Stimulated activated naive CD8-positive, alpha-beta T cell treated with anti-CD3 and anti-CD28 coated beads, Interleukin-15, Interleukin-2, amounts not matched to agents 100 U/mL and 50 U/mL, for 24 hours (primary cell): ENCODE results near the gene ITGAL.
"Not testable (repeated sequence)": the region's sequence is repeated elsewhere in the genome, so short reads cannot be mapped to it uniquely, and the experiment has no call there.

ENCODE experiments used
- ATAC-seq: fragments of 150-1000 bp; cut with Tn5 transposase; one replicate; pipeline ENCODE4 v1.10.0; 2021
- DNase-seq: peaks from one replicate; pipeline ENCODE4 v3.0.0; 2021

Gene ITGAL

DNA sequence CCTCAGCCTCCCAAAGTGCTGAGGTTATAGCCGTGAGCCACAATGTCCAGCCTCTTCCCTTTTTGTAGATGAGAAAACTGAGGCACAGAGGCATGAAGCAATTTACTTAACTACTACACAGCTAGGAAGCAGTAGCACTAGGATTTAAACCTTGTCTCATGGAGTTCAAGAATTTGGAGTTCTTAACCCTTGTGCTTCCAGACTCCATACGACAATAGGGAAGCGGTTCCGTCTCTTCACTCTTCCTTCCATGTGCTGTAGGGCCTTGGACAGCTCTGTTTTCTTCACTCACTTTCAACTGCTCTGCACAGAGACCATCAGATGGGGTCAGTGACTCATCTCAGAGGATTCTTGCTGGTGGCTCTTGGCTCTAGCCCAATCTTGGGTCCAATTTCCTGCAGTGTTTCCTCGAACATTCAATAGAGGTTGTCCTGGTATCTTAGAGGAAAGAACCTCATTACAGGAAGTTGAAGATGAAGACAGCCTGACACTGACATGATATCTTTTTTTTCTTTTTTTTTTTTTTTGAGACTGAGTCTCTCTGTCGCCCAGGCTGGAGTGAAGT is 19.3 kb downstream of the ITGAL start:
- no peak for DNase-seq
- peak; percentile 62 for ATAC-seq

DNA sequence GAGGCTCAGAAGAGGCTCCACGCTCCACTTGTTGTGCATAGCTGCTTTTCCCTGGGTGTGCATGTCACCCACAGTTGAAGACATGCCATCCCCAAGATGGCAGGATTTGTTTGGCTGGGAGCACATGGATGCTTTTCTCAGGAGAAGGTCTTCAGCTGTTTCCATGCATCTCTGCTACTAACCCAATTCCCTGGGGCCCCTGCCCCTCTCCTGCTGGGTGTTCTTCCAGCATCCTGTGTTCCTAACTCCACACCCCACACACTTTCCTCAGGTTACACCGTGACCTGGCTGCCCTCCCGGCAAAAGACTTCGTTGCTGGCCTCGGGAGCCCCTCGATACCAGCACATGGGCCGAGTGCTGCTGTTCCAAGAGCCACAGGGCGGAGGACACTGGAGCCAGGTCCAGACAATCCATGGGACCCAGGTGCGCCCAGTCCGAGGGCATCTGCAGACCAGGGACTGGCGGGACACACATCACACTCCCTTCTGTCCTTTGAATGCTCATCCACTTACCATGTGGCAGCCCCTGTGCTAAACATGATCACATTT is 21.5 kb downstream of the ITGAL start:
- DNase-seq (no peak), ATAC-seq (no peak)

DNA sequence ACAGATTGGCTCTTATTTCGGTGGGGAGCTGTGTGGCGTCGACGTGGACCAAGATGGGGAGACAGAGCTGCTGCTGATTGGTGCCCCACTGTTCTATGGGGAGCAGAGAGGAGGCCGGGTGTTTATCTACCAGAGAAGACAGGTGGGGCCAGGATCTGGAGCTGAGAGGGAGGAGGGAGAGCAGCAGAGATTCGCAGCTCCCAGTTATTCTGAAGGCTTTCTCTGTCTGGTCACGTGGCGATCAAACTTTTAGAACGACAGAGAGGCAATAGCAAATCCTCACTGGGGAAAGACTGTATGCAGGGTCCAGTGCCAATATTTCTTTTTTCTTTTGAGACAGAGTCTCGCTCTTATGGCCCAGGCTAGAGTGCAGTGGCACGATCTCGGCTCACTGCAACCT is 22.2 kb downstream of the ITGAL start:
- ATAC-seq (no peak), DNase-seq (no peak)

DNA sequence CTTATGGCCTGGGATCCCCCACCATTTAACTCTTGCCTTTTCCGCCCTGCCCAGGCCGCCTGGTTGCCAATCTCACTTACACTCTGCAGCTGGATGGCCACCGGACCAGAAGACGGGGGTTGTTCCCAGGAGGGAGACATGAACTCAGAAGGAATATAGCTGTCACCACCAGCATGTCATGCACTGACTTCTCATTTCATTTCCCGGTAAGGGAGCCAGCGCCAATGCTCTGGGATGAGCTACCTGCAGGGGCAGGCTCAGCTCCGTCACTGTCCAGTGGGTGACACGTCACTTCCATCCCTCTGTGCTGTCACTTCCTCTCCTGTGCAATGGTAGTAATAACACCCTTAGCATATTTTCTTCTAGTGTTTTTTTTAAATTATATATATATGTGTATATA is 26.7 kb downstream of the ITGAL start:
- ATAC-seq (no peak), DNase-seq (no peak)

DNA sequence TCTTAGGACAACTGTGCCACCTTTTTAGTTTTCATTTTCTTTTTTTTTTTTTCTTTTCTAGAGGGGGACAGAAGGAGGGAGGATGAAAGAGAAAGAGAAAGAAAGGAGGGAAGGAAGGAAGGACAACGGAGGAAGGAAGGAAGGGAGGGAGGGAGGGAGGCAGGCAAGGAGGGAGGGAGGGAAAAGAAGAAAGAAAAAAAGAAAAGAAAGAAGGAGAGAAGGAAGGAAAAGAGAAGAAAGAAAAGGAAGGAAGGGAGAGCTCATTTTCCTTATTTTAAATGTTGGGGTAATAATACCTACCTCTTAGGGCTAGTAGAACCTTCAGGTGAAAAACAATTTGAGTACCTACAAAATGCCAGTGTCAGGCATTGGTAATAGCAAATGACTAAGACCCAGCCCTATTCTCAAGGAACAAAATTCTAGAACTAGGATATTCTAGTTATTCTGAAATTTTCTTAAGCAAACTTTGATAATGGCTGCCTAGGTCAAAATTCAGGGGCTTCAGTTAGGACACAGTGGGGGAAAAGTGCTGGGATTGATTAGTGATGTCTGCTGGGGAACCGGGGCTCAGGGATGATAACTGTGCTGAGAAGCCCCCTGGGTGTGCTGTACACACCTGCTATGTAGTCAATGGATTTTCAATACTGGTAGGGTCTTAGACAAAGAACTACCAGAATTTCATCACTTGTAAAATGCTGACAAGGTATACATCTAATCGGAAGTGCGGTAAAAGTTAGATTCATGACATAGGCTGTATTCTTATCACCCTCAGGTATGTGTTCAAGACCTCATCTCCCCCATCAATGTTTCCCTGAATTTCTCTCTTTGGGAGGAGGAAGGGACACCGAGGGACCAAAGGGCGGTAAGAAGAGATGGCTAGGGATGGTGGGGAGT is 31.1 kb downstream of the ITGAL start:
- no peak for DNase-seq
- no peak for ATAC-seq

DNA sequence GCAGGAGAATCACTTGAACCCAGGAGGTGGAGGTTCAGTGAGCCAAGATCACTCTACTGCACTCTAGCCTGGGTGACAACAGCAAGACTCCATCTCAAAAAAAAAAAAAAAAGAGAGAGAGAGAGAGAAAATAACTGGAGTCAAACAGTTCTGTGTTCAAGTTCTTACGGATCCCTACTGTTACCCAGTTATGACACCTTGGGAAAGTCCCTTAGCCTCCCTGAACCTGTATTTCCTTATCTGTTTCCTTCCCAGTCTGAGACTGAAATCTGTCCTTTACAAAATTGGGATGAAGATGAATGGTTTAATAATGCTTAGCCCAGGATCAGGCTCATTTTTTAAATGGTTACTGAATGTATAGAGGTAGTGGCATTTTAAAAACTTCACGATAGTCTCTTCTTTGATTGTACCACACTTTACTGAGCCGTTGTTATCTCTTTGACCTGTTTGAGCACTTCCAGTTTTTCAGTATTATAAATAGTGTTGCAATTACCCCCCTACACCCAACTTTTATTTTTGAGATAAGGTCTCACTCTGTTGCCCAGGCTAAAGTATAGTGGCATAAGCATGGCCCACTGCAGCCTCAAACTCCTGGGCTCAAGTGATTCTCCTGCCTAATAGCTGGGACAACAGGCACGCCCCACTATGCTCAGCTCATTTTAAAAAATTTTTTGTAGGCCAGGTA is 36.7 kb downstream of the ITGAL start:
- DNase-seq (no peak), ATAC-seq (no peak)

DNA sequence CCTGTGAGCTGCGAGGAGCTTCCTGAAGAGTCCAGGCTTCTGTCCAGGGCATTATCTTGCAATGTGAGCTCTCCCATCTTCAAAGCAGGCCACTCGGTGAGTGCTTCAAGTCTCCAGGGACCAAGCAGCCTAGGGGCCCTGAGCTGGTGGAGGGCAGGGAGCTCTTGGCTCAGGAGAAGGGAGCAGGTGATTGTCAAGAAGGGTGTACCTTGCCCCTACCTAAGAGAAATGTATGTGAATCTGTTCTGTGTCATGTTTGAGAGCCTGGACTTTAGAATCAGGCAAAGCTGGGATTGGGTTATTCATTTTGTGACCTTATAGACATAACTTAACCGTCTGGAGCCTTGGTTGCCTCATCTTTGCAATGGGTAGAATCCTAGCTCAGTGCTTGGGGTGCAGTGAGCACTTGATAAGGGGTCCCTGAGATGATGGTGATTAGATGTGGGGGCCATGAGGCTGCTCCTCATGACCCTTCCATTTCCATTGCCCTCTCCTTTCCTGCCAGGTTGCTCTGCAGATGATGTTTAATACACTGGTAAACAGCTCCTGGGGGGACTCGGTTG is 37.9 kb downstream of the ITGAL start:
- no peak for DNase-seq
- no peak for ATAC-seq

DNA sequence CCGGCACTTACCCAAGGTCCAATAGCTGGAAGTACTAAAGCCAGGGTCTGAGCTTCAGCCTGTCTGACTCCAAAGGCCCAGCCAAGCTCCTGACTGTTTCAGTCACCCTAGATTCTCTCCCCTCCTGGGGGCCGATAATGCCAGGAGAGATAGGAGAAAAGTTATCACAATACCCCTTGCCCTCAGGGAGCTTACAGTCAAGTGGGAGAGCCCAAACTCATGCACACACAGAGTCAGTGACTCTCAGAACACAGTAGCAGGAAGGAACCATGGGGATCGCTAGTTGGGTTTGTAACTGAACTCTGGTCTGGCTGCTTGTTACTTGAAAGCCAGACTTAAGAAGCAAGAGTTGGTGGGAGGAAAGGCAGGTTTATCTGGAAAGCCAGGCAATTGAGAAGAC is 39.0 kb downstream of the ITGAL start:
- DNase-seq (no peak), ATAC-seq (no peak)

DNA sequence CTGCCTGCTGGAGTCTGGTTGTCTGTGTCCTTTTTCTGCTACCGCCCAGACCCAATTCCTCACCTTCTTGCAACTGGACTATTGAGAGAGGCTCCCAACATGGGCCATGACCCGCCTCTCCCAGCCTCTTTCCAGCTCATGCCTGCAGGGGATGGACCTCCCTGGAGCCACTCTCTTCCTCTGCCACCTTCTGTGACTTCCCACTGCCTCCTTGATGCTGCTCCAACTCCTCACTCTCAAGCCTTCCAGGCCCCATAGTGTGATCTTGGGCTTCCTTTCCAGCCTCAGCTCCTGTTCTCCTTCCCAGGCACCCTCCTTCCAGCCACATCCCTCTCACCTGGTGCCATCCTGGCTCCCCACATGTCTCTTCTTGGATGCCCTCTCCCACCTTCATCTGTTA is 42.7 kb downstream of the ITGAL start:
- DNase-seq (no peak), ATAC-seq (no peak)

DNA sequence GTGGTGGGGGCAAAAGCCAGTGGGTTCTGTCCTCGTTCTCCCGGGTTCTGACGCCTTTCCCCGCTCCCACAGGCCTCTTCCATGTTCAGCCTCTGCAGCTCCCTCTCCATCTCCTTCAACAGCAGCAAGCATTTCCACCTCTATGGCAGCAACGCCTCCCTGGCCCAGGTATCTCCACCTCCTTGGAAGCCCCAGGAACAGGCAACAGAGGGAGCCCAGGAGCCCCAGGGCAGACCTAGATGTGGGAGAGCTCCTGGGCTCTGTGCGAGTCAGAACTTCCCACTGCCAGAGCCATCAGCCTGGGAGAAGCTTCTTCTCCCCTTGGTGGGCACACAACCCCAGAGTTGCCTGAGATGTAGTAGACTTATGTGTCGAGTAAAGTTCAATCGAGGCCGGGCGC is 46.0 kb downstream of the ITGAL start:
- no peak for DNase-seq
- ATAC-seq: no peak

DNA sequence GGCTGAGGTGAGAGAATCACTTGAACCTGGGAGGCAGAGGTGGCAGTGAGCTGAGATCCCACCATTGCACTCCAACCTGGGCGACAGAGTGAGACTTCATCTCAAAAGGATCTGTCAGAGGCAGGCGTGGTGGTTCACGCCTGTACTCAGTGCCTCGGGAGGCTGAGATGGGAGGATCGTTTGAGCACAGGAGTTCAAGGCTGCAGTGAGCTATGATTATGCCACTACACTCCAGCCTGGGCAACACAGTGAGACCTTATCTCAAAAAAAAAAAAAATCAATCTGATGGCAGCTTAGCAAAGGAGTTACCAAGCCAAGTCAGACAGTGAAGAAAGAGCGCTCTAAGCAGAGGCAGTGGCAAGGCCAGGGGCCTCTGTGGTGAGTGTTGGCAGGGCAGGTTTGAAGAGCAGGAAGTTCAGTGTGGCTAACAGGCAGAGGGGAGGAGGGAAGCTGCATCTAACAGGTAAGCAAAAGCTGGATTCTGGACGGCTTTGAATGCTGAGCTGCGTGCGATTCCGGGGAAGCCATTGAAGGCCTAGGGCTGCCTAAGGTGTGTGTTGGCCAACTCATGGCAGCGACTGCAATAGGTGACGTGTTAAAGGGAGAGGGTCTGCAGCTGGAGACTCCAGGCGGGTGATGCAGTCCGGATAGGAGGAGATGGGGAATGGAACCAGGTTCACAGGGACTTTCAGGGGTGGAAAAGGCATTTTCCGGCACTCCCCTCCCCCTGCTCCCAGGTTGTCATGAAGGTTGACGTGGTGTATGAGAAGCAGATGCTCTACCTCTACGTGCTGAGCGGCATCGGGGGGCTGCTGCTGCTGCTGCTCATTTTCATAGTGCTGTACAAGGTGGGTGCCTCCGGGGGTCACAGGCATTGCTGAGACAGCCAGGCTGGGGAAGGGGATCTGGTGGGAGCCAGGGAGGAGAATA is 46.8 kb downstream of the ITGAL start:
- DNase-seq (no peak), ATAC-seq (no peak)

DNA sequence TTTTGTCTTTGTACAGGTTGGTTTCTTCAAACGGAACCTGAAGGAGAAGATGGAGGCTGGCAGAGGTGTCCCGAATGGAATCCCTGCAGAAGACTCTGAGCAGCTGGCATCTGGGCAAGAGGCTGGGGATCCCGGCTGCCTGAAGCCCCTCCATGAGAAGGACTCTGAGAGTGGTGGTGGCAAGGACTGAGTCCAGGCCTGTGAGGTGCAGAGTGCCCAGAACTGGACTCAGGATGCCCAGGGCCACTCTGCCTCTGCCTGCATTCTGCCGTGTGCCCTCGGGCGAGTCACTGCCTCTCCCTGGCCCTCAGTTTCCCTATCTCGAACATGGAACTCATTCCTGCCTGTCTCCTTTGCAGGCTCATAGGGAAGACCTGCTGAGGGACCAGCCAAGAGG is 48.9 kb downstream of the ITGAL start:
- DNase-seq: no peak
- no peak for ATAC-seq

DNA sequence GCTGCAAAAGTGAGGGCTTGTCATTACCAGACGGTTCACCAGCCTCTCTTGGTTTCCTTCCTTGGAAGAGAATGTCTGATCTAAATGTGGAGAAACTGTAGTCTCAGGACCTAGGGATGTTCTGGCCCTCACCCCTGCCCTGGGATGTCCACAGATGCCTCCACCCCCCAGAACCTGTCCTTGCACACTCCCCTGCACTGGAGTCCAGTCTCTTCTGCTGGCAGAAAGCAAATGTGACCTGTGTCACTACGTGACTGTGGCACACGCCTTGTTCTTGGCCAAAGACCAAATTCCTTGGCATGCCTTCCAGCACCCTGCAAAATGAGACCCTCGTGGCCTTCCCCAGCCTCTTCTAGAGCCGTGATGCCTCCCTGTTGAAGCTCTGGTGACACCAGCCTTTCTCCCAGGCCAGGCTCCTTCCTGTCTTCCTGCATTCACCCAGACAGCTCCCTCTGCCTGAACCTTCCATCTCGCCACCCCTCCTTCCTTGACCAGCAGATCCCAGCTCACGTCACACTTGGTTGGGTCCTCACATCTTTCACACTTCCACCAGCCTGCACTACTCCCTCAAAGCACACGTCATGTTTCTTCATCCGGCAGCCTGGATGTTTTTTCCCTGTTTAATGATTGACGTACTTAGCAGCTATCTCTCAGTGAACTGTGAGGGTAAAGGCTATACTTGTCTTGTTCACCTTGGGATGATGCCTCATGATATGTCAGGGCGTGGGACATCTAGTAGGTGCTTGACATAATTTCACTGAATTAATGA is 49.5 kb downstream of the ITGAL start:
- DNase-seq (no peak), ATAC-seq (no peak)

DNA sequence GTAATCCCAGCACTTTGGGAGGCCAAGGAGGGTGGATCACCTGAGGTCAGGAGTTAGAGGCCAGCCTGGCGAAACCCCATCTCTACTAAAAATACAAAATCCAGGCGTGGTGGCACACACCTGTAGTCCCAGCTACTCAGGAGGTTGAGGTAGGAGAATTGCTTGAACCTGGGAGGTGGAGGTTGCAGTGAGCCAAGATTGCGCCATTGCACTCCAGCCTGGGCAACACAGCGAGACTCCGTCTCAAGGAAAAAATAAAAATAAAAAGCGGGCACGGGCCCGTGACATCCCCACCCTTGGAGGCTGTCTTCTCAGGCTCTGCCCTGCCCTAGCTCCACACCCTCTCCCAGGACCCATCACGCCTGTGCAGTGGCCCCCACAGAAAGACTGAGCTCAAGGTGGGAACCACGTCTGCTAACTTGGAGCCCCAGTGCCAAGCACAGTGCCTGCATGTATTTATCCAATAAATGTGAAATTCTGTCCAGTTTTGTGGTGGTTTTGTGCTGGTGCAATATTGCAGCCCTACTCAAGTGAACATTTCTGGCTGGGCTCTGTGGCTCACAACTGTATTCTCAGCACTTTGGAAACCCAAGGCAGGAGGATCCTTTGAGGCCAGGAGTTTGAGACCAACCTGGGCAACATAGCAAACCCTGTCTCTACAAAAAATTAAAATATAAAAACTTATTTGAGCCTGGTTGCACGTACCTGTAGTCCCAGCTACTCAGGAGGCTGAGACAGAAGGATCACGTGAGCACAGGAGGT is 50.3 kb downstream of the ITGAL start:
- not testable (repeated sequence) for ATAC-seq, DNase-seq

DNA sequence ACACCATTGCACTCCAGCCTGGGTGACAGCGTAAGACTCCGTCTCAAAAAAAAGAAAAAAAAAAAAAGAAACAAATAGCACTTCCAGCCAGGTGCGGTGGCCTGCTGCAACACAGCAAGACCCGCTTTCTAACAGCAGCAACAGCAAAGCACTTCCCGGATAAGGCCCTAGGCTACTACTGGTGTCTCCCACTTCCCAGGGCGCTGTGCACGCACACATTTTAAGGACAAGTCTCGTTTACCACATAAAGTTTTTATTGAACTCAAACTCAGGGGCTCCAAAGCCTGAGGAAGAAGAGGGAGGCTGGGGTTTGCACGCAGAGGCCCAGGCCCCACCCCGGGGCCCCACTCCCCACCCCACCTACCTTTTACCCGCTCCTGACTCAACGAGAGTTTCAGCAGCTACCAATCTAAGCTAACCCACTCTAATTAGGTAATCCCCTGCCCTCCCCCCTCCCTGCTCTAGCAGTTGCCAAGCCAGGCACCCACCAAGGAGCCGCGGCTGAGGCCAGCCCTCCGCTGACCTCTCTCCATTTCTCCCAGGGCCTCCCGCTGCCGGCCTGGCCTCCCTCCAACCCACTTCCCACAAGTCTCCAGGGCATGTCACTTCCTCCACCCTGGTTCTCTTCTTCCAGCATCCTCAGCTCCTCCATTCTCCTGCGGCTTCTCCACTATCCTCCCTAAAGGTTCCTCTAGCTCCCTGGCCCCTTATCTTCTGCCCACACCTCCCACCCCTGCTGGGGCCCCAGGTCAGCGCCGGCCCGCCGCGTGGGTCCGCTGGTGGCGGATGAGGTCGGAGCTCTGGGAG is 51.4 kb downstream of the ITGAL start:
- ATAC-seq (no peak), DNase-seq (no peak)

DNA sequence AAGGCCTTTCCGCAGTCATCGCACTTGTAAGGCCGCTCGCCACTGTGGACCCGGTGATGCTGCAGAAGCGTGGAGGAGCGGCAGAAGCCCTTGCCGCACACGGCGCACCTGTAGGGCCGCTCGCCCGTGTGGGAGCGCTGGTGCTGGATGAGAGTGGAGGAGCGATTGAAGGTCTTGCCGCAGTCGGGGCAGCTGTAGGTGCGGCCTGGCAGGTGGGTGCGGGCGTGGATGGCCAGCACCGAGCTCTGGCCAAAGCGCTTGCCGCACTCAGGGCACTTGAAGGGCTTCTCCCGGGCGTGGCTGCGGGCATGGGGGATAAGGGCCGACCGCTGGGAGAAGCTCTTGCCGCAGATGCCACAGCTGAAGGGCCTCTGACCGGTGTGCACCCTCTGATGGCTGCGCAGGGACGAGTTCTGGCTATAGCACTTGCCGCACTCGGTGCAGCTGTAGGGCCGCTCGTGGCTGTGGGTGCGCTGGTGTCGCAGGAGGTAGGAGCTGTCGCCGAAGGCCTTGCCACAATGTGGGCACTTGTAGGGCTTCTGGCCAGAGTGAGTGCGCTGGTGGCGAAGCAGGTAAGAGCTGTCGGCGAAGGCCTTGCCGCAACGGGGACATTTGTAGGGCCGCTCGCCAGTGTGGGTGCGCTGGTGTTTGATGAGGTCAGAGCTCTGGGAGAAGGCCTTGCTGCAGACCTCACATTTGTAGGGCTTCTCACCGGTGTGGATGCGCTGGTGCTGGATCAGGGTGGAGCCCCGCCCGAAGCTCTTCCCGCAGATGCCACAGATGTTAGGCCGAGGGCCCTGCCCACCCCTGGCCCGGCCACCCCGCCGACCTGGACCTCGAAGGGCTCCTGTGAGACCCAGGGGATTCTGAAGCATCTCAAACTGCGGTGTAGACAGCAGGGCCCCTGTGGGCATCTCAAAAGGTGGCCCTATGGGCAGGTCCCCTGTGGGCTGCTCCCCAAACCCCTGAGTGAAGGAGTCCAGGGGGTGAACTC is 52.3 kb downstream of the ITGAL start:
- ATAC-seq (no peak), DNase-seq (no peak)

DNA sequence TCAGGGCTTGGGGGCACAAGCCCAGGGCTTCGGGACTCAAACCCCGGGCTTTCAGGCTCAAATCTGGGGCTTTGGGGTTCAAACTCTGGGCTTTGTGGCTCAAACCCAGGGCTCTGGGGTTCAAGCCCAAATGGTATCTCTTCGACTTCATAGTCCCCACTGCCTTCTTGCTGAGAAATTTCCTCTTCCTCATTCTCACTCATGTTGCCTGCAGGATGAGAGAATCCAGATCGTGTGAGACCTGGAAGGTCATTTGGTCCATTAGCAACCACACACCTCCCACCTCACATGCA is 53.2 kb downstream of the ITGAL start:
- no peak for ATAC-seq
- no peak for DNase-seq

DNA sequence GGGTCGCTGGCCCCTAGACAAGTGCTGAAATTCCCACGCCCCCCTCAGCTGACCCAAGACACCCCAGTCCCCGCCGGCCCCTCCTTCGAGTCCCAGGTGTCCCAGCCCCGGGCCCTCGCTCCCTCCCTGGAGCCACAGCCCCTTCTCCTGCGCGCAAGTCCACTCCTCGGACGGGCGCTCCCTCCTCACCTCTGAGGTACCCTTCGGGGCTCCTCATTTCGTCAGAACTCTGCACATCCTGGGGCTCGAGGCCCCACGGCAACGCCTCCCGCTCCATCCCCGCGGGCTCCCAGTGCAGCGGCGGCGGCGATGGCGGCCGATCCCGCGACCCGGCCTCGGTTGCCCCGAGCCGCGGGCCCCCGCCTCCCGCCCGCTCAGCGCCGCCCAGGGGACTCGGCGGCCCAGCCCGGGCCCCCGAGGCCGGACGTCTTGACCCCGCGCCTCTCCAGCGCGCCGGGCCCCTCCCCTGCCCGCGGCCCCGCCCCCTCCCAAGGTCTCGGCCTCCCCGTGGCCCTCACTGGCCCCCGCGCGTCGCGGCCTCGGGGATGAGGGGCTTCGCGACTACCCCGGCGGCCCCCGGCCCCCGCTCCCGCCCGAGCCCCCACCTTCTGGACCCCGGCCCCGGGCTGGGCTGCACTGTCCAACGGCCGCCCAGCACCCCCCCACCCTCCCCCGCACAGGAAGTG is 53.7 kb downstream of the ITGAL start, which contains the start of gene ZNF768:
TSS of gene ZNF768 (minus strand) at position 430 of the 686 bp plus-strand sequence. CDS start at position 277, 153 bp downstream.
- DNase-seq: peak; percentile 61
- ATAC-seq: peak; percentile 3
